ENCODE results near the gene GNA14.
"Not testable (repeated sequence)": the region's sequence is repeated elsewhere in the genome, so short reads cannot be mapped to it uniquely, and the experiment has no call there.

GNA14 gene

DNA sequence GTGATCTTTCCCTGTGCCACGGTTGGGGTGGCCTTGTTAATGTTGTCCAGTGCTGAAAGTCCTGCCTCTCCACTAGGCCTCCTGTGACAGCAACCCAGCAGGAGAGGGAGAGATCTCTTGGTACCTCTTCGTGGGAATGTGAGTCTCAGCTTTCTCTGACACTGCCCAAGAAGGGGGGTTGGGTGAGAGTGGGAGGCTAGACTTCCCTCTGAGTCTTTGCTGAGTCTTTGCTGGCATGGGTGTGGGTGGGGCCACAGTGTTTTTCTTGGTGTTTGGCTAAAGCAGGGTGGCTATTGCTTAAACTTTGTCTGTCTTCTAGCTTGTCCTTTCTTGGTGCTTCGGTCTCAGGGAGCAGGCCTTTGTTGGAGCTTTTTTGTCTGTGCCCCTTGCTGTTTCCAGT lies 145.6 kb downstream of the GNA14 start:
- Histone ChIP-seq H3K27me3 (ENCODE audit: control insufficient read depth, insufficient read depth, low read length, poor library complexity, severe bottlenecking) (no peaks in the 10 kb centered on the region), H3K9me3 (ENCODE audit: control insufficient read depth, low read length) (no peaks in the 10 kb centered on the region), H3K36me3 (ENCODE audit: control insufficient read depth, insufficient read depth, low read length) (no peaks in the 10 kb centered on the region), H3K4me3 (ENCODE audit: insufficient read depth, low read depth, low read length) (no peak overlapping the region), H3K27ac (ENCODE audit: insufficient read depth, low read depth, low read length, poor library complexity, severe bottlenecking) (no peak overlapping the region), H3K4me1 (ENCODE audit: control insufficient read depth, insufficient read depth, low read length) (peaks cover 8% of the 10 kb centered on the region)
- WGBS, 2 experiments: 50 to 58% methylated on average over 3 of the region's 3 CpGs

DNA sequence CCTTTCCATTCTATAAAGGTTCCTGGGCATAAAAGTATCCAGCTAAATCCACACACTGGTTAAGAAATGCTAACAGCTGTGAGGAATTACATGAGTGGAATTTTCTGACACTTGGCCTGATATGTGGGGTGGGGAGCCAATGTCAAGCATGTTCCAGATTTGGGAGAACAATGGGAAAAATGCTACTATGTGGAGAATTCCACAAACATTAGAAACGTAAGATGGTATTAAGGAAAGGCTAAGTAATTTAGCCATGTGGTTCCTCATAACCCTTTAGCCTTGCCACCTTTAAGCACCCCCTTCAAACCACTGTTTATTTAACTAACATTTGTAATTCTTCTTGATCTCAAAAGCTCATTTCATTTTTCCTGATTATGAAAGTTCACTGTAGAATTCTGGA lies 149.2 kb downstream of the GNA14 start:
- 100% methylated on average over 1 of the region's 1 CpG for WGBS, 2 experiments
- peaks cover 8% of the 10 kb centered on the region for H3K4me1 ChIP-seq (ENCODE audit: control insufficient read depth, insufficient read depth, low read length)
- H3K4me3 ChIP-seq (ENCODE audit: insufficient read depth, low read depth, low read length): no peak overlapping the region

DNA sequence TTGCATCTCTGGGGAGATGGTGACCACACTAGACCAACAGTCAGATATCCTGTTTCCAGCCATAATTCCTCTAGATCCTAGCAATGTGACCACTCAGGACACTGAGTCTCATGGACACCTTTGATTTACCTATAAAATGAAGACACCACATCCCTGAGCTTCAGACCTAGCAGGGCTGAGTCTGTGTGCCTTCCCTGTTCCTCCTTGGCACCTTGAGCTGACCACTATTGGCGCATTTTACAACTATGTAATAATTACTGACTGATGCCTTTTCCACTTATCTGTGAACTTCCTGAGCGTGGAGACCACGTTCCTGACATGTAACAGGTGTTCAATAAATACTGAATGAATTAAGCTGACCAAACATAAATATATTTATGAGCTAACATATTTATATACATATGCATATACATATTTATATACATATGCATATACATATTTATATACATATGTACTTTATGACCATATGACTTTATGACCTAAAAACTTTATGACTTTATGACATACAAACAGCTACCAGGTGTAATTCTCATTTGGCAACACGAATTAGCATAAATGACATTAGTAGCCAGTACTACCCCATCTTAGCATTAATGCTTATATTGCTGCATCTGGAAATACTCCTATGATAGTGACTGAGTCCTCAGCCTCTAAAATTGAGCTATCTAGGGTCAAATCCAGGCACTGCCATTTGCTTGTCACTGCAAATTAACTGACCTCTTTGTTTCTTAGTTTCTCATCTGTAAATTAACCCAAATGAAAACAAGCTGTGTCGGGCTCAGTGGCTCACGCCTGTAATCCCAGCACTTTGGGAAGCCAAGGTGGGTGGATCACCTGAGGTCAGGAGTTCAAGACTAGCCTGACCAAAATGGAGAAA lies 150.6 kb downstream of the GNA14 start:
- Histone ChIP-seq H3K4me1 (ENCODE audit: control insufficient read depth, insufficient read depth, low read length) (peaks cover 2% of the 10 kb centered on the region), H3K27me3 (ENCODE audit: control insufficient read depth, insufficient read depth, low read length, poor library complexity, severe bottlenecking) (no peaks in the 10 kb centered on the region), H3K27ac (ENCODE audit: insufficient read depth, low read depth, low read length, poor library complexity, severe bottlenecking) (no peak overlapping the region), H3K9me3 (ENCODE audit: control insufficient read depth, low read length) (no peaks in the 10 kb centered on the region), H3K36me3 (ENCODE audit: control insufficient read depth, insufficient read depth, low read length) (no peaks in the 10 kb centered on the region), H3K4me3 (ENCODE audit: insufficient read depth, low read depth, low read length) (no peak overlapping the region)
- WGBS, 2 experiments: 89 to 95% methylated on average over 4 to 6 of the region's 6 CpGs

More for the DNA sequence above, 149.2 kb downstream of the GNA14 start:
- Histone ChIP-seq H3K27ac (ENCODE audit: insufficient read depth, low read depth, low read length, poor library complexity, severe bottlenecking) (no peak overlapping the region), H3K36me3 (ENCODE audit: control insufficient read depth, insufficient read depth, low read length) (no peaks in the 10 kb centered on the region), H3K9me3 (ENCODE audit: control insufficient read depth, low read length) (no peaks in the 10 kb centered on the region), H3K27me3 (ENCODE audit: control insufficient read depth, insufficient read depth, low read length, poor library complexity, severe bottlenecking) (no peaks in the 10 kb centered on the region)

DNA sequence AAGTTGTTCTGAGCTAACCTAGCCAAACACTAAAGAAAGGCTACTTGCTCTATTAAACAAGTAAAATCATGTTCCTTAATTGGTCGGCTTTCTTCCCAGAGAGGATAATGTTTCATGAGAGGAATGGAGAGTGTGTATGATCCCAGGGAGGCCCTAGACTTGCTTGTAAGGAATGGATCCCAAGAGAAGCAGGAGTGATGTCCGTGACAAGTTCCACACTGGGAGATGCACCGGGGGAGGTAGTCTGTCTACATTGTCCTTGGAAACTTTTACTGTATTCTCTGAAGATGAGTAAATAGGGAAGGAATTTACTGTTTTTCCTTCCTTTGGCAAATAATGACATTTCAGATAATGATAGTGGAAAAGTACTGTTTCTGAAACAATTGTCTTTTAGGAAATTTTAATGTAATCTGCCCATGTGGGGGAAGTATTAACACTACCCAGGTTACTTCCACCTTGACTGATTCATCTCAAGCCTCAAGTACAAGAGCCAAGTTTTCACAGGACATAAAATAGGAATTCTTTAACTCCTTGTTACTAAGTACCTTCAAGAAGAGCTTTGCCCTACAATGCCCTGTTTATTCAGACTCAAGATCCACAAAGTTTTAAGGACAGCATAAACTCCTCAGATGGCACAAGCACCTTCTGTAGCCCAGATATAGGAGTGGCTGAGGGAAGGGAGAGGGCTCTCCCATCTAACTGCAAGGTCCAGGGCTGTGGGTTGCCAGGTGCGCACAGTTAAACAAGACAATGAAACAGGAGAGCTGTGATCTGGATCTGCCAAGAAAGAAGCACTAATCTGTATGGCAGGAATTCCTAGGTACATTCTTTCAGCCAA lies 152.1 kb downstream of the GNA14 start:
- Histone ChIP-seq H3K4me1 (ENCODE audit: control insufficient read depth, insufficient read depth, low read length) (no peaks in the 10 kb centered on the region), H3K4me3 (ENCODE audit: insufficient read depth, low read depth, low read length) (no peak overlapping the region), H3K27ac (ENCODE audit: insufficient read depth, low read depth, low read length, poor library complexity, severe bottlenecking) (no peak overlapping the region), H3K9me3 (ENCODE audit: control insufficient read depth, low read length) (no peaks in the 10 kb centered on the region), H3K36me3 (ENCODE audit: control insufficient read depth, insufficient read depth, low read length) (no peaks in the 10 kb centered on the region), H3K27me3 (ENCODE audit: control insufficient read depth, insufficient read depth, low read length, poor library complexity, severe bottlenecking) (no peaks in the 10 kb centered on the region)
- WGBS, 2 experiments: 75 to 85% methylated on average over 4 of the region's 4 CpGs

DNA sequence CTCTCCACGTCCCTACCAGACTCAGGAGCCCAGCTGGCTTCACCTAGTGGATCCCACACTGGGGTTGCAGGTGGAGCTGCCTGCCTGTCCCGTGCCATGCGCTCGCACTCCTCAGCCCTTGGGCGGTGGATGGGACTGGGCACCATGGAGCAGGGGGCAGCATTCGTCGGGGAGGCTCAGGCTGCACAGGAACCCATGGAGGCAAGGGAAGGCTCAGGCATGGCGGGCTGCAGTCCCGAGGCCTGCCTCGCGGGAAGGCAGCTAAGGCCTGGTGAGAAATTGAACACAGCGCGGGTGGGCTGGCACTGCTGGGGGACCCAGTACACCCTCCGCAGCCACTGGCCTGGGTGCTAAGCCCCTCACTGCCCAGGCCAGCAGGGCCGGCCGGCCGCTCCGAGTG lies 157.8 kb downstream of the GNA14 start:
- H3K4me1 ChIP-seq (ENCODE audit: control insufficient read depth, insufficient read depth, low read length): not testable (repeated sequence)
- WGBS, 2 experiments: 94 to 95% methylated on average over 18 of the region's 18 CpGs

DNA sequence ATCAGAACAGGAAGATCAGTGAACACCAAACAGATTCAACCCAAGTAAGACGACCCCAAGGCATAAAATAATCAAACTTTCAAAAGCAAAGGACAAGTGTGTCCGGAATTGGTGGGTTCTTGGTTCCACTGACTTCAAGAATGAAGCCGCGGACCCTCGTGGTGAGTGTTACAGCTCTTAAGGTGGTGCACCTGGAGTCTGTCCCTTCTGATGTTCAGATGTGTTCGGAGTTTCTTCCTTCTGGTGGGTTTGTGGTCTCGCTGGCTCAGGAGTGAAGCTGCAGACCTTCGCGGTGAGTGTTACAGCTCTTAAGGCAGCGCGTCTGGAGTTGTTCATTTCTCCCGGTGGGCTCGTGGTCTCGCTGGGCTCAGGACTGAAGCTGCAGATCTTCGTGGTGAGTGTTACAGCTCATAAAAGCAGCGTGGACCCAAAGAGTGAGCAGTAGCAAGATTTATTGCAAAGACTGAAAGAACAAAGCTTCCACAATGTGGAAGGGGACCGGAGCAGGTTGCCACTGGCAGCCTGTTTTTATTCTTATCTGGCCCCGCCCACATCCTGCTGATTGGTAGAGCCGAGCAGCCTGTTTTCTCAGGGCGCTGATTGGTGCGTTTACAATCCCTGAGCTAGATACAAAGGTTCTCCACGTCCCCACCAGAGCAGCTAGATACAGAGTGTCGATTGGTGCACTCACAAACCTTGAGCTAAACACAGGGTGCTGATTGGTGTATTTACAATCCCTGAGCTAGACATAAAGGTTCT lies 158.5 kb downstream of the GNA14 start:
- not testable (repeated sequence) for H3K4me1 ChIP-seq (ENCODE audit: control insufficient read depth, insufficient read depth, low read length); H3K36me3 ChIP-seq (ENCODE audit: control insufficient read depth, insufficient read depth, low read length); H3K27ac ChIP-seq (ENCODE audit: insufficient read depth, low read depth, low read length, poor library complexity, severe bottlenecking); H3K9me3 ChIP-seq (ENCODE audit: control insufficient read depth, low read length); H3K4me3 ChIP-seq (ENCODE audit: insufficient read depth, low read depth, low read length); H3K27me3 ChIP-seq (ENCODE audit: control insufficient read depth, insufficient read depth, low read length, poor library complexity, severe bottlenecking)
- 91 to 96% methylated on average over 22 to 23 of the region's 23 CpGs for WGBS, 2 experiments

More for the DNA sequence above, 157.8 kb downstream of the GNA14 start:
- not testable (repeated sequence) for H3K27me3 ChIP-seq (ENCODE audit: control insufficient read depth, insufficient read depth, low read length, poor library complexity, severe bottlenecking); H3K9me3 ChIP-seq (ENCODE audit: control insufficient read depth, low read length); H3K4me3 ChIP-seq (ENCODE audit: insufficient read depth, low read depth, low read length); H3K27ac ChIP-seq (ENCODE audit: insufficient read depth, low read depth, low read length, poor library complexity, severe bottlenecking); H3K36me3 ChIP-seq (ENCODE audit: control insufficient read depth, insufficient read depth, low read length)

DNA sequence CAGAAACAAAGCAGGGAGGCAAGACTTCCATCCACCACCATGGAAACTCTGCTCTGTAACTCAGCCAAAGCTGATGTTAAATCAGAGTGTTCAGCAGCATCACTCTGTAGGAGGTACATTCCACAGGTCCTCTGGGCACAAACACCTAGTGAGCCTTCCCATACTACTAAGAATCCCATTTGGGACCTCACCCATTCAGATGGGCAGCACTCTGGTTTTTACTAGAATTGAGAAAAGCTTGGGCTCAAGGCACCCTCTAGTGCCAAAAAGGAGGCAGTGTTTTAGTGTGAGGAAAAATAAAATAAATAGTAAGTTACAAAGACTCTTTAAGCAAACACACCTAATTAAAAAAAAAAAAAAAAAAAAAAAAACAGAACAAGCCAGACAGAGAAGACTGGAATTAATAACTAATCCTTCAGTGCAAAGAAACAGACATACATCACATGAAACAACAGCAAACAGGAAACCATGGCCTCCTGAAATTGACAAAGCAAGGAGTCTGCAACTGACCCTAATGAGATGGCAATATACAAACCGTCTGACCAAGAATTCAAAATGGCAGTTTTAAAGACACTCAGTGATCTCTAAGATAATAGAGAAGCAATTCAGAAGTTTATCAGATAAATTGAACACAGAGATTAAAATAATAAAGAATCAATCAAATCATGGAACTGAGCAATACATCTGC lies 159.5 kb downstream of the GNA14 start:
- no peaks in the 10 kb centered on the region for H3K27me3 ChIP-seq (ENCODE audit: control insufficient read depth, insufficient read depth, low read length, poor library complexity, severe bottlenecking)
- H3K36me3 ChIP-seq (ENCODE audit: control insufficient read depth, insufficient read depth, low read length): no peaks in the 10 kb centered on the region
- H3K27ac ChIP-seq (ENCODE audit: insufficient read depth, low read depth, low read length, poor library complexity, severe bottlenecking): no peak overlapping the region
- 73 to 86% methylated on average over 1 of the region's 1 CpG for WGBS, 2 experiments
- H3K4me3 ChIP-seq (ENCODE audit: insufficient read depth, low read depth, low read length): no peak overlapping the region
- H3K9me3 ChIP-seq (ENCODE audit: control insufficient read depth, low read length): no peaks in the 10 kb centered on the region
- no peaks in the 10 kb centered on the region for H3K4me1 ChIP-seq (ENCODE audit: control insufficient read depth, insufficient read depth, low read length)

DNA sequence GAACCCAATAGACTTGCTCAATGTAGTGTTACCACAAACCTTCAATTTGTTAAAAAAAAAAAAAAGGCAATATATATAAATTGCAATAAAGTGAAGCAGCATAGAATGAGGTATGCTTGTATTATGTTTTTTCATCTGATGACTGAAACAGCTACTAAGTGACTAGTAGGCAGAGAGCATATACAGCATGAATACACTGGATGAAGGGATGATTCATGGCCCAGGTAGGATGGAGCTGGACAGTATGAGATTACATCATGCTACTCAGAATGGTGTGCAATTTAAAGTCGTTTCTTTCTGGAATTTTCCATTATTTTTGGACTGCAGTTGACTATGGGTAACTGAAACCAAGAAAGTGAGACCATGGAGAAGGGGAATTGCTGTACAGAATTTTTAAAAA lies 161.2 kb downstream of the GNA14 start:
- H3K9me3 ChIP-seq (ENCODE audit: control insufficient read depth, low read length): no peaks in the 10 kb centered on the region
- H3K36me3 ChIP-seq (ENCODE audit: control insufficient read depth, insufficient read depth, low read length): no peaks in the 10 kb centered on the region
- no peaks in the 10 kb centered on the region for H3K27me3 ChIP-seq (ENCODE audit: control insufficient read depth, insufficient read depth, low read length, poor library complexity, severe bottlenecking)
- no peaks in the 10 kb centered on the region for H3K4me1 ChIP-seq (ENCODE audit: control insufficient read depth, insufficient read depth, low read length)
- H3K4me3 ChIP-seq (ENCODE audit: insufficient read depth, low read depth, low read length): no peak overlapping the region
- no peak overlapping the region for H3K27ac ChIP-seq (ENCODE audit: insufficient read depth, low read depth, low read length, poor library complexity, severe bottlenecking)
- WGBS, 2 experiments: 81 to 84% methylated on average over 1 of the region's 1 CpG

DNA sequence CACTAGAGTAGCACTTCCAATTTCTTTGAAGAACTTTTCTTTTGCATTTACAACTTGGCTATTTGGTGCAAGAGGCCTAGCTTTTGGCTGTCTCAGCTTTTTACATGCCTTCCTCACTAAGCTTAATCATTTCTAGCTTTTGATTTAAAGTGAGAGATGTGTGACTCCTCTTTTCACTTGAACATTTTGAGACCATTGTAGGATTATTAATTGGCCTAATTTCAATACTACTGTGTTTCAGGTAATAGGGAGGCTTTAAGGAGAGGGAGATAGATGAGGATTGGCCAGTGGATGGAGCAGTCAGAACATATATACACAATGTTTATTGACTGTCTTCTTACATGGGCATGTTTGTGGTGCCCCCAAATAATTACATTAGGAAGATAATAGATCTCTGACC lies 161.7 kb downstream of the GNA14 start:
- no peaks in the 10 kb centered on the region for H3K4me1 ChIP-seq (ENCODE audit: control insufficient read depth, insufficient read depth, low read length)
- no peak overlapping the region for H3K27ac ChIP-seq (ENCODE audit: insufficient read depth, low read depth, low read length, poor library complexity, severe bottlenecking)
- no peaks in the 10 kb centered on the region for H3K9me3 ChIP-seq (ENCODE audit: control insufficient read depth, low read length)
- H3K27me3 ChIP-seq (ENCODE audit: control insufficient read depth, insufficient read depth, low read length, poor library complexity, severe bottlenecking): no peaks in the 10 kb centered on the region
- H3K36me3 ChIP-seq (ENCODE audit: control insufficient read depth, insufficient read depth, low read length): no peaks in the 10 kb centered on the region
- no peak overlapping the region for H3K4me3 ChIP-seq (ENCODE audit: insufficient read depth, low read depth, low read length)

Measured in ectodermal cell (in vitro differentiated cells).